Measurements from ENCODE around the gene HSPA1A.

GRCh38 chr6:31765559-31765909 lies 49.8 kb upstream of the HSPA1A start:
- TF ChIP-seq POLR2AphosphoS5 (IDR thresholded peaks at IDR 0.05; ENCODE audit: low read depth, low read length) = no peak
- no peak for TF ChIP-seq TAF1 (IDR thresholded peaks at IDR 0.05; ENCODE audit: borderline replicate concordance, low read depth, low read length)
- TF ChIP-seq POLR2A (IDR thresholded peaks at IDR 0.05; ENCODE audit: low read depth, low read length) = no peak
